ENCODE results near the gene GPRC5C. TPM values are rescaled to one million over a fixed set of nuclear protein-coding genes. Genes with fewer than 3 reads are reported as not detected.

GPRC5C gene
- total and polyA plus RNA-seq, 2 of the 13 experiments (the other 11 are each of a cell fraction or from before 2014, with no cell fraction given): 85.6 to 300 TPM

DNA sequence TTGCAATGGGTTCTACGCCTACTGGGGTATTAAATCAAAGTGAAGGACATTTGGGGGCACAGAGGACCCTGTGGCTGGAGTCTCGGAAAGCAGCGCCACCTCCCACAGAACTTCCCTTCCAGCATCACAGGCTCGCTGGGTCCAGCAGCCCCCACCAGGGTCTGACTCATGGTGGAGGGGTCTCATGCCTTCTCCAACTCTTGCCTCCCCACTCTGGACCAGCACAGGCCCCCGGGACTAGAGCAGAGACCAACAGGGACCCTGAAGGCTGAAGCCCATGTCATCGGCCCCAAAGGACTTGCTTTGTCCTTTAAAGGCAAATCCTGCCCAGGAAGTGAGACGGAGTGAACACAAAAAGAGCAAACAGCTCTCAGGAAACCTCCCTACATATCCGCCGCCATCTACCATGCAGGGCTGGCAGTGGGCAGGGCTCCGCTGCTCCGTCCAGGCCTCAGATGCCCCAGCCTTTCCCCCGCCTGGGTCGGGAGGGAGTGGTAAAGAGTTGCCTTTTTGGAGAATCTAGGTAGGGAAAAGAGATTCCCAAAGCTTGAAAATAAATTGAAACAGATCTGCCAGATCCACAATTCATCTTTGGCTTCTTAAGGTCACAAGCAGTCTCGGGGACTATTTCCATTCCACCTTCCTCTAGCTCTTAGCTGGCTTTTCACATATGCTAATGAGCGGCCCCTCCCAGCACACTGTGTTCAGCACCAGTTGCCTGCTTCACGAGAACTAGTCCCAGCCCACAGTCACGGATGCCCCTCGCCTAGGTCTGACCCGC lies 2.1 kb upstream of the GPRC5C start (continued):
- TF ChIP-seq EHMT2 (IDR thresholded peaks at IDR 0.05; ENCODE audit: borderline replicate concordance, low read depth, low read length): no peak
- TF ChIP-seq FOXM1 (CRISPR knock-in tag; IDR thresholded peaks at IDR 0.05): no peak
- no peak for TF ChIP-seq IRX3 (CRISPR knock-in tag; IDR thresholded peaks at IDR 0.05; ENCODE audit: borderline replicate concordance, low read depth)
- peak; percentile 39; the same call in 1 of the 2 replicates for TF ChIP-seq JUN (CRISPR knock-in tag; IDR thresholded peaks at IDR 0.05)
- TF ChIP-seq, protein P1, sequence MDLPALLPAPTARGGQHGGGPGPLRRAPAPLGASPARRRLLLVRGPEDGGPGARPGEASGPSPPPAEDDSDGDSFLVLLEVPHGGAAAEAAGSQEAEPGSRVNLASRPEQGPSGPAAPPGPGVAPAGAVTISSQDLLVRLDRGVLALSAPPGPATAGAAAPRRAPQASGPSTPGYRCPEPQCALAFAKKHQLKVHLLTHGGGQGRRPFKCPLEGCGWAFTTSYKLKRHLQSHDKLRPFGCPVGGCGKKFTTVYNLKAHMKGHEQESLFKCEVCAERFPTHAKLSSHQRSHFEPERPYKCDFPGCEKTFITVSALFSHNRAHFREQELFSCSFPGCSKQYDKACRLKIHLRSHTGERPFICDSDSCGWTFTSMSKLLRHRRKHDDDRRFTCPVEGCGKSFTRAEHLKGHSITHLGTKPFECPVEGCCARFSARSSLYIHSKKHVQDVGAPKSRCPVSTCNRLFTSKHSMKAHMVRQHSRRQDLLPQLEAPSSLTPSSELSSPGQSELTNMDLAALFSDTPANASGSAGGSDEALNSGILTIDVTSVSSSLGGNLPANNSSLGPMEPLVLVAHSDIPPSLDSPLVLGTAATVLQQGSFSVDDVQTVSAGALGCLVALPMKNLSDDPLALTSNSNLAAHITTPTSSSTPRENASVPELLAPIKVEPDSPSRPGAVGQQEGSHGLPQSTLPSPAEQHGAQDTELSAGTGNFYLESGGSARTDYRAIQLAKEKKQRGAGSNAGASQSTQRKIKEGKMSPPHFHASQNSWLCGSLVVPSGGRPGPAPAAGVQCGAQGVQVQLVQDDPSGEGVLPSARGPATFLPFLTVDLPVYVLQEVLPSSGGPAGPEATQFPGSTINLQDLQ (CRISPR knock-in tag; IDR thresholded peaks at IDR 0.05): no peak
- TF ChIP-seq ZNF343 (CRISPR knock-in tag; IDR thresholded peaks at IDR 0.05): peak; percentile 79
- TF ChIP-seq, protein P2, sequence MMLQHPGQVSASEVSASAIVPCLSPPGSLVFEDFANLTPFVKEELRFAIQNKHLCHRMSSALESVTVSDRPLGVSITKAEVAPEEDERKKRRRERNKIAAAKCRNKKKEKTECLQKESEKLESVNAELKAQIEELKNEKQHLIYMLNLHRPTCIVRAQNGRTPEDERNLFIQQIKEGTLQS (CRISPR knock-in tag; IDR thresholded peaks at IDR 0.05): no peak
- TF ChIP-seq POGZ (CRISPR knock-in tag; IDR thresholded peaks at IDR 0.05): peak; percentile 42; the same call in 1 of the 2 replicates
- TF ChIP-seq, protein P3, sequence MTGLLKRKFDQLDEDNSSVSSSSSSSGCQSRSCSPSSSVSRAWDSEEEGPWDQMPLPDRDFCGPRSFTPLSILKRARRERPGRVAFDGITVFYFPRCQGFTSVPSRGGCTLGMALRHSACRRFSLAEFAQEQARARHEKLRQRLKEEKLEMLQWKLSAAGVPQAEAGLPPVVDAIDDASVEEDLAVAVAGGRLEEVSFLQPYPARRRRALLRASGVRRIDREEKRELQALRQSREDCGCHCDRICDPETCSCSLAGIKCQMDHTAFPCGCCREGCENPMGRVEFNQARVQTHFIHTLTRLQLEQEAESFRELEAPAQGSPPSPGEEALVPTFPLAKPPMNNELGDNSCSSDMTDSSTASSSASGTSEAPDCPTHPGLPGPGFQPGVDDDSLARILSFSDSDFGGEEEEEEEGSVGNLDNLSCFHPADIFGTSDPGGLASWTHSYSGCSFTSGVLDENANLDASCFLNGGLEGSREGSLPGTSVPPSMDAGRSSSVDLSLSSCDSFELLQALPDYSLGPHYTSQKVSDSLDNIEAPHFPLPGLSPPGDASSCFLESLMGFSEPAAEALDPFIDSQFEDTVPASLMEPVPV (CRISPR knock-in tag; IDR thresholded peaks at IDR 0.05): no peak
- TF ChIP-seq CENPX (CRISPR knock-in tag; IDR thresholded peaks at IDR 0.05): no peak
- 0 out of 2 replicates have a peak, but pooled peaks have one; percentile 44 for TF ChIP-seq HMG20B (CRISPR knock-in tag; conservative IDR thresholded peaks at IDR 0.05)
- TF ChIP-seq NONO (IDR thresholded peaks at IDR 0.05): no peak
- TF ChIP-seq NONO (CRISPR knock-in tag; conservative IDR thresholded peaks at IDR 0.05): no peak
- TF ChIP-seq ELF4 (CRISPR knock-in tag; IDR thresholded peaks at IDR 0.05; ENCODE audit: borderline replicate concordance): no peak
- no peak for TF ChIP-seq GATAD1 (CRISPR knock-in tag; IDR thresholded peaks at IDR 0.05)
- TF ChIP-seq ZNF615 (CRISPR knock-in tag; IDR thresholded peaks at IDR 0.05; ENCODE audit: borderline replicate concordance): 0 out of 2 replicates have a peak, but pooled peaks have one; percentile 57
- no peak for TF ChIP-seq ZSCAN25 (CRISPR knock-in tag; IDR thresholded peaks at IDR 0.05)
- TF ChIP-seq BORCS8-MEF2B (CRISPR knock-in tag; IDR thresholded peaks at IDR 0.05): no peak
- no peak for TF ChIP-seq RNF2 (conservative IDR thresholded peaks at IDR 0.05; ENCODE audit: low read depth)
- 0 out of 2 replicates have a peak, but pooled peaks have one; percentile 6 for TF ChIP-seq MEF2D (CRISPR knock-in tag; IDR thresholded peaks at IDR 0.05)
- no peak for TF ChIP-seq ZSCAN30 (CRISPR knock-in tag; IDR thresholded peaks at IDR 0.05)
- TF ChIP-seq ZNF451 (CRISPR knock-in tag; IDR thresholded peaks at IDR 0.05): no peak
- no peak for TF ChIP-seq KDM2A (CRISPR knock-in tag; IDR thresholded peaks at IDR 0.05; ENCODE audit: borderline replicate concordance, low read depth)
- TF ChIP-seq, protein P4, sequence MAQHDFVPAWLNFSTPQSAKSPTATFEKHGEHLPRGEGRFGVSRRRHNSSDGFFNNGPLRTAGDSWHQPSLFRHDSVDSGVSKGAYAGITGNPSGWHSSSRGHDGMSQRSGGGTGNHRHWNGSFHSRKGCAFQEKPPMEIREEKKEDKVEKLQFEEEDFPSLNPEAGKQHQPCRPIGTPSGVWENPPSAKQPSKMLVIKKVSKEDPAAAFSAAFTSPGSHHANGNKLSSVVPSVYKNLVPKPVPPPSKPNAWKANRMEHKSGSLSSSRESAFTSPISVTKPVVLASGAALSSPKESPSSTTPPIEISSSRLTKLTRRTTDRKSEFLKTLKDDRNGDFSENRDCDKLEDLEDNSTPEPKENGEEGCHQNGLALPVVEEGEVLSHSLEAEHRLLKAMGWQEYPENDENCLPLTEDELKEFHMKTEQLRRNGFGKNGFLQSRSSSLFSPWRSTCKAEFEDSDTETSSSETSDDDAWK (CRISPR knock-in tag; IDR thresholded peaks at IDR 0.05): no peak
- 0 out of 2 replicates have a peak, but pooled peaks have one; percentile 17 for TF ChIP-seq GATA4 (IDR thresholded peaks at IDR 0.05; ENCODE audit: borderline replicate concordance, low read depth)

Data from HepG2 (cell line).